Neural progenitor cell (in vitro differentiated cells): ENCODE measurements around the gene METTL3.

Experiments used
- CTCF ChIP-seq: fragments of 200-600 bp; sonication (generic); IDR thresholded peaks from 2 replicates; pipeline ENCODE4 v1.5.1; 2017; ENCODE audit warnings: antibody characterized with exemption, mild to moderate bottlenecking
- EZH2 ChIP-seq: fragments of 200-600 bp; sonication (generic); IDR thresholded peaks from 2 replicates; pipeline ENCODE4 v1.6.1; 2017; ENCODE audit warnings: antibody characterized with exemption, mild to moderate bottlenecking, moderate library complexity

GRCh38 chr14:21494902-21495762 is 16.0 kb downstream of the METTL3 start:
- TF ChIP-seq CTCF (no peak), EZH2 (no peak)
